Pancreas (tissue), 10 donors: ENCODE results near the gene BMPR1A. TPM values are rescaled to one million over a fixed set of nuclear protein-coding genes. Genes with fewer than 3 reads are reported as not detected.

Source experiments
- ATAC-seq, 4 donors: fragments of 200-7000 bp; cut with Tn5 transposase; one replicate each; pipeline versions ENCODE4 v1.8.0 to v1.9.1; 2020; ENCODE audit warnings: mild to moderate bottlenecking in 4 of 4, moderate library complexity in 4 of 4
- DNase-seq, 6 donors: peaks; one replicate each; pipeline ENCODE4 v3.0.0-alpha.2; 2020
- FAIRE-seq: peaks from 2 replicates; lab custom pipeline; 2012; peaks lifted over from hg19 to GRCh38; lab: Jason Lieb, UNC
- H3K27ac ChIP-seq, 4 donors: fragments of 200-600 bp; sonication (generic); 1 replicate in 3 of 4; 2 replicates in 1 of 4; pipeline versions ENCODE4 v1.5.0 to v1.8.0; 2020
- H3K27me3 ChIP-seq, 4 donors: fragments of 200-600 bp; one replicate each; pipeline ENCODE4 v1.8.0; 2021
- H3K36me3 ChIP-seq, 3 donors: fragments of 200-600 bp; sonication (generic) in 1 of 3; one replicate each; pipeline versions ENCODE4 v1.5.0 to v1.8.0; 2020 to 2021
- H3K4me1 ChIP-seq, 3 donors: fragments of 200-600 bp; one replicate each; pipeline ENCODE4 v1.8.0; 2021
- H3K4me3 ChIP-seq, 4 donors: fragments of 200-600 bp; sonication (generic) in 2 of 4; one replicate each; pipeline versions ENCODE4 v1.5.0 to v1.8.0; 2020 to 2021
- H3K9me3 ChIP-seq, 4 donors: fragments of 200-600 bp; one replicate each; pipeline ENCODE4 v1.8.0; 2021
- CTCF ChIP-seq, 4 donors: fragments of 200-600 bp; sonication (generic) in 3 of 4; IDR thresholded peaks; one replicate each; pipeline versions ENCODE4 v1.5.0 to v1.8.0; 2021; ENCODE audit warnings: antibody characterized with exemption in 4 of 4
- WGBS, 2 donors: extraction: QIAGEN DNeasy Blood & Tissue Kit; methylation state at CpG; one replicate each; pipeline ENCODE4 v1.1.7; 2013; 5-methylcytosine and 5-hydroxymethylcytosine counted together
- intact Hi-C, 3 donors: fragments of 100-400 bp; cut with DNase I; formaldehyde crosslinking; loops; one replicate each; pipeline versions ENCODE4 v1.11.1 to v1.14.2; 2022
- polyA plus RNA-seq, 2 donors: library from polyadenylated mRNA; stranded (reverse); fragments of 200-250 nt; gene quantifications; one replicate each; pipeline ENCODE4 v1.2.3, GENCODE V29; 2013
- total RNA-seq, 6 donors: library from RNA; stranded (reverse); fragmentation: NEBNext Ultra II Directional in 4 of 6; extraction: Animal tissue kit (Norgen Biotek cat#: 25700) in 4 of 6; gene quantifications; one replicate each; pipeline versions ENCODE4 v1.2.1 to v1.2.4, GENCODE V29; 2021 to 2023
- donor health status: healthy with polysubstance abuse.
- donor health status: DM: no; HTN: no; CAD: no; lungs with moderate emphysema.
- donor health status: DM: no; HTN: no; CAD: no.
- donor health status: control.
- donor health status: control.
- donor health status: Bipolar disorder and iron deficiency.
- donor health status: DM: yes; HTN: yes; CAD: no.
- donor health status: DM: no; HTN: no; CAD: no.
- donor health status: DM: no; HTN: no; CAD: no.
- donor health status: DM: yes; HTN: yes; CAD: no.

BMPR1A gene
- total RNA-seq (10 to 100 TPM in 5 of 6 donors, 1 to 10 TPM in 1; 9.9 to 22.3 (median 13.5) TPM), polyA plus RNA-seq (1 to 10 TPM; 3.5 to 6.6 TPM)

GRCh38 chr10:86756511-86757112 is at the start of gene BMPR1A:
Gene BMPR1A, plus strand, starts transcription at chr10:86756619. Its CDS starts 119,400 bp downstream, at chr10:86876019.
- intact Hi-C loops, result no loop called here
- Histone ChIP-seq H3K9me3 (no peaks in the 10 kb centered on the region), H3K4me3 (peak within 1 kb of the TSS; percentile 69 to 87 (median 78)), H3K4me1 (peaks cover 4 to 18% (median 5%) of the 10 kb centered on the region in 3 donors), H3K36me3 (no peaks in the 10 kb centered on the region), H3K27ac (peak within 1 kb of the TSS; percentile 88 to 97 (median 97)), H3K27me3 (no peaks in the 10 kb centered on the region)
- no peak for TF ChIP-seq CTCF (IDR thresholded peaks at IDR 0.05)
- no peak for FAIRE-seq
- 0 to 6% methylated on average over 56 to 71 of the region's 85 CpGs for WGBS, 2 donors
- ATAC-seq, result peak; percentile 22 to 46 (median 32)
- peak; percentile 88 to 98 (median 94) for DNase-seq

- intact Hi-C loops, result loop anchor here in 1 of 3 donors (5.0 kb wide), 1 partner anchor 190 kb away; no protein-coding TSS in a partner anchor
- H3K9me3 ChIP-seq, result no peaks in the 10 kb centered on the region
- no peaks in the 10 kb centered on the region for H3K36me3 ChIP-seq
- WGBS, 2 donors, result 80 to 88% methylated on average over 1 of the region's 1 CpG
- ATAC-seq, result no peak
- H3K27ac ChIP-seq, result no peak overlapping the region
- H3K4me3 ChIP-seq, result no peak overlapping the region
- TF ChIP-seq CTCF (IDR thresholded peaks at IDR 0.05), result no peak
- FAIRE-seq, result no peak
- DNase-seq, result no peak
- no peaks in the 10 kb centered on the region for H3K4me1 ChIP-seq
- H3K27me3 ChIP-seq, result no peaks in the 10 kb centered on the region
Observed at GRCh38 chr10:86706977-86707376, 49.4 kb upstream of the BMPR1A start.

GRCh38 chr10:86707505-86707904 is 48.9 kb upstream of the BMPR1A start:
- no peaks in the 10 kb centered on the region for H3K27me3 ChIP-seq
- FAIRE-seq (no peak), ATAC-seq (no peak), DNase-seq (peak in 1 of 6 donors; percentile 27)
- no peaks in the 10 kb centered on the region for H3K9me3 ChIP-seq
- no peaks in the 10 kb centered on the region for H3K4me1 ChIP-seq
- no peak overlapping the region for H3K4me3 ChIP-seq
- no peaks in the 10 kb centered on the region for H3K36me3 ChIP-seq
- no peak overlapping the region for H3K27ac ChIP-seq
- intact Hi-C loops, result loop anchor here in 1 of 3 donors (5.0 kb wide), 1 partner anchor 190 kb away; no protein-coding TSS in a partner anchor
- WGBS, 2 donors, result 63 to 71% methylated on average over 4 of the region's 4 CpGs
- TF ChIP-seq CTCF (IDR thresholded peaks at IDR 0.05), result no peak

- Histone ChIP-seq H3K4me3 (no peak overlapping the region), H3K27me3 (no peaks in the 10 kb centered on the region), H3K27ac (no peak overlapping the region), H3K4me1 (no peaks in the 10 kb centered on the region), H3K9me3 (no peaks in the 10 kb centered on the region), H3K36me3 (no peaks in the 10 kb centered on the region)
- intact Hi-C loops, result loop anchor here in 1 of 3 donors (5.0 kb wide), 1 partner anchor 189 kb away; no protein-coding TSS in a partner anchor
- peak in 1 of 6 donors; percentile 60 for DNase-seq
- FAIRE-seq, result no peak
- ATAC-seq, result no peak
- TF ChIP-seq CTCF (IDR thresholded peaks at IDR 0.05), result no peak
- 89 to 91% methylated on average over 8 of the region's 8 CpGs for whole genome bisulfite sequencing, 2 donors
Observed at GRCh38 chr10:86708068-86708782, 48.2 kb upstream of the BMPR1A start.
